SU-DHL-6 (cell line): ENCODE measurements around the gene DENND6B.

Experiments
- EZH2phosphoT487 ChIP-seq: fragments of 200-600 bp; sonication (generic), shearing (Covaris generic); conservative IDR thresholded peaks from 2 replicates; pipeline ENCODE4 v1.6.1; 2018; ENCODE audit warnings: mild to moderate bottlenecking, antibody characterized with exemption, low read length, moderate library complexity, mixed read lengths
- TF ChIP-seq, protein P1 (sequence below): fragments of 200-600 bp; sonication (generic); IDR thresholded peaks from one replicate; pipeline ENCODE4 v1.5.1; 2017; ENCODE audit warnings: antibody characterized with exemption, mild to moderate bottlenecking, low read length, moderate library complexity; ENCODE audit not compliant: insufficient read depth, poor library complexity, severe bottlenecking

GRCh38 chr22:50318698-50319411 is 8.0 kb downstream of the DENND6B start:
- TF ChIP-seq, protein P1, sequence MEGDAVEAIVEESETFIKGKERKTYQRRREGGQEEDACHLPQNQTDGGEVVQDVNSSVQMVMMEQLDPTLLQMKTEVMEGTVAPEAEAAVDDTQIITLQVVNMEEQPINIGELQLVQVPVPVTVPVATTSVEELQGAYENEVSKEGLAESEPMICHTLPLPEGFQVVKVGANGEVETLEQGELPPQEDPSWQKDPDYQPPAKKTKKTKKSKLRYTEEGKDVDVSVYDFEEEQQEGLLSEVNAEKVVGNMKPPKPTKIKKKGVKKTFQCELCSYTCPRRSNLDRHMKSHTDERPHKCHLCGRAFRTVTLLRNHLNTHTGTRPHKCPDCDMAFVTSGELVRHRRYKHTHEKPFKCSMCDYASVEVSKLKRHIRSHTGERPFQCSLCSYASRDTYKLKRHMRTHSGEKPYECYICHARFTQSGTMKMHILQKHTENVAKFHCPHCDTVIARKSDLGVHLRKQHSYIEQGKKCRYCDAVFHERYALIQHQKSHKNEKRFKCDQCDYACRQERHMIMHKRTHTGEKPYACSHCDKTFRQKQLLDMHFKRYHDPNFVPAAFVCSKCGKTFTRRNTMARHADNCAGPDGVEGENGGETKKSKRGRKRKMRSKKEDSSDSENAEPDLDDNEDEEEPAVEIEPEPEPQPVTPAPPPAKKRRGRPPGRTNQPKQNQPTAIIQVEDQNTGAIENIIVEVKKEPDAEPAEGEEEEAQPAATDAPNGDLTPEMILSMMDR = no peak
- TF ChIP-seq EZH2phosphoT487 = no peak
